ENCODE measurements around the gene PARD3B. TPM values are rescaled to one million over a fixed set of nuclear protein-coding genes. Genes with fewer than 3 reads are reported as not detected.

Gene PARD3B
- total RNA-seq, 2 experiments from 2014 or later, result 0.16 TPM; not detected in 1

DNA sequence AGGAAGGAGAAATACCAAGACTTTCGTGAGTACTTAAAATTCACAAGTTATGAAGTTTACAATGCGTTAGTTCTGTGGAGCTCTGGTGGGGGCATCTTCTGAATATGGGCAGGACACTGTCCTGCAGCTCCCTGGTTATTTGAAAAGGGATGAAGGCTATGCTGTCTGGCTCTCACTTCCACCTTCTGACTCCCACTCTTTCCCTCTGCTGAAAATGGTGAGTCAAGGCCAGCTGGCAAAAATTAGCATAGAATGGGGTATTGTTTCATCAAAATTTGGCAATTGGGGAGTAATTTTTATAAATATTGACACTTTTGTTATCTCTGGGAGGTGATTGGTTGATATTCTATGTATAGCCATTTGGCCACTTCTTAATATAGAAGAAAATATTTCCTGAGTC, 177.4 kb downstream of the PARD3B start:
- Mint-ChIP-seq H3K9me3 (ENCODE audit: low read depth) (no peaks in the 10 kb centered on the region), H3K27ac (no peak overlapping the region), H3K4me1 (no peaks in the 10 kb centered on the region), H3K36me3 (no peaks in the 10 kb centered on the region), H3K4me3 (no peak overlapping the region), H3K27me3 (no peaks in the 10 kb centered on the region)
- DNase-seq (no peak), ATAC-seq (no peak)
- CTCF ChIA-PET, result no interaction called here

DNA sequence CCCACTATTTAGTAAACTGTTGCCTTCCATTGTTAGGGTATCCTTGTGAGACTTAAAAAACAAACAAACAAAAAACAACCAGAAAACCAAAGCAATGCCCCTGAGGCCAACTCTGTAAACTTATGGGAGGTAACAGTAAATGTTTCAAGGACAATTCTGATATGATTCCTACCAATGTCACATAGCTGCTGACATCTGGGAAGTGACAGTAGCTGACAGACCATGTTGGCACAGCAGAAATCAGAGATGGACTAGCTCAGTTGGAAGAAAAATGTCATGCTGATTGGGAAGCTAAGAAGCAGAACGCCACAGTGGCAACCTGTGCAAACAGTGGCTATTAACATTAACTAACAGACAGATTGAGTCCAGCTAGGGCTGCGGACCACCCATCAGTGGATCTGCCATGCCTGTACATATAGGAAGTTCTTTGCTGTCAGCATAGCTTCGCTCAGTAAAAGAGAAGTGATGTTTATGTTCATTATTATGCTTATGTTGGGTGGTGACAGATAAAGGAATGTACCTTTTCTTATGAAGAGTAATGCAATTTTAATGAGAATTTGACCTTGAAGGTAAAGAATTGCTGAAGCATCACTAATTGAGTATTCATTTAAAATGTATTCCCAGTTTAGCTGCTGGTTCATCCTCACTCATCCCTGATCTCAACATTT, 180.6 kb downstream of the PARD3B start:
- no peak overlapping the region for H3K4me3 Mint-ChIP-seq
- CTCF ChIA-PET, result interaction anchor here (0.6 kb wide), 1 partner anchor 261 kb away, joined by 8 read pairs; no protein-coding TSS in a partner anchor
- DNase-seq, result no peak
- H3K36me3 Mint-ChIP-seq, result no peaks in the 10 kb centered on the region
- ATAC-seq, result no peak
- no peaks in the 10 kb centered on the region for H3K4me1 Mint-ChIP-seq
- no peak overlapping the region for H3K27ac Mint-ChIP-seq
- H3K27me3 Mint-ChIP-seq, result no peaks in the 10 kb centered on the region
- no peaks in the 10 kb centered on the region for H3K9me3 Mint-ChIP-seq (ENCODE audit: low read depth)

DNA sequence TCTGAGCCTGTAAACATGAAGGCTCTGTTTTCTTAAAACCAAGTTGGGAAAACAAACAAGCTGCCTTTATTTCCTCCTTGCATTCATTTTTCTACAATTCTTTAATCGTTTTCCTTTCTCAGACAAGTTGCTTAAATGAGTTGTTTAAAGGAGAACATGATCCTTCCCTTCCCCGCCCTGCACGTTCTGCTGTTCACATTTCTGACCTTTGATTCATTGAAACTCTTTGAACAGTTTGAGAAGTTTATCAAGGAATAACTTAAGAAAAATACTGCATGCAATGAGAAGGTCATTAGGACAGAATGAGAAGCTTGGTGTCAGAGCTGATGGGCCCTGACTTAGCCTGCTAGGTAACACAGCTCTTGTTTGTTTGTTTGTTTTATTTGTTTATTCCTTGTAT, 181.6 kb downstream of the PARD3B start:
- H3K9me3 Mint-ChIP-seq (ENCODE audit: low read depth), result no peaks in the 10 kb centered on the region
- H3K4me1 Mint-ChIP-seq, result no peaks in the 10 kb centered on the region
- H3K27ac Mint-ChIP-seq, result no peak overlapping the region
- no peaks in the 10 kb centered on the region for H3K27me3 Mint-ChIP-seq
- no peak overlapping the region for H3K4me3 Mint-ChIP-seq
- ATAC-seq (no peak), DNase-seq (no peak)
- CTCF ChIA-PET, result no interaction called here
- no peaks in the 10 kb centered on the region for H3K36me3 Mint-ChIP-seq

DNA sequence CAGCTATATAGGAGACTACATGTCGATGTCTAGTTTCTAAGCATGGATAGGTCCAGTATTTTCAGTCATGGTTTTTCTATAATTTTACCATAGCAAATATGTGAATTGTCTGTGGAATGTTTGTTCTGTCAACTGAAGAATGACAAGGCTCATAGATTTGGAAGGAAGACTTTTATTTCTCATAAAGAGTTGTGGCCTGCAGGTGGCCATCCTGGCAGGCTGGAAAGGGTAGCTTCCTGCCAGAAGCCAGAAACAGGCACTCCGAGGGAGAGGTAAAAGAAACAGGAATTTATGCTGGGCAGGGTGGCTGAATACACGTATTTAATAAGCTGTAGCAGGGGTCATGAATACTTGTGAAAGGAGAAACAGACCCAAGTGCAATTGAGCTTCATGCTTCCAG, 182.1 kb downstream of the PARD3B start:
- ATAC-seq (no peak), DNase-seq (no peak)
- Mint-ChIP-seq H3K4me1 (no peaks in the 10 kb centered on the region), H3K27me3 (no peaks in the 10 kb centered on the region), H3K27ac (no peak overlapping the region), H3K36me3 (no peaks in the 10 kb centered on the region), H3K4me3 (no peak overlapping the region), H3K9me3 (ENCODE audit: low read depth) (no peaks in the 10 kb centered on the region)
- CTCF ChIA-PET, result no interaction called here

DNA sequence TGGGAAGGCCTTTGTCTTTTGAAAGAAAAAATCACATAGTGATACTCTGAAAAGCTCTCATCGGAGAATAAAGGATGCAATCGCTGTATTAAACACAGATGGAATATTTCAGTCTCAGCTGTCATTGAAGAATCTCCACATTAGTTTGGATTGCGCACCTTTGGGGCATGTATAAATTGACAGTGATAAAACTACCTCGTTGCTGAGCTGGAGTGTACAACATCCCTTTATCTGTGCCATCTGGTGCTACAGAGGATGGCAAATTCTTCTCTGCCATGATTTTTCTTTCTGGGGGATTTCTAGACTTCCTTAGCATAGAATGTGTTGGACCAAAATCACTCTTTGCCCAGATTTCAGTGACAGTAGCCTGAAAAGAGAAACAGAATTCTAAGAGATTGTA, 185.3 kb downstream of the PARD3B start:
- H3K27ac Mint-ChIP-seq, result no peak overlapping the region
- H3K36me3 Mint-ChIP-seq, result no peaks in the 10 kb centered on the region
- H3K9me3 Mint-ChIP-seq (ENCODE audit: low read depth), result no peaks in the 10 kb centered on the region
- no peak for ATAC-seq
- no peaks in the 10 kb centered on the region for H3K27me3 Mint-ChIP-seq
- CTCF ChIA-PET, result no interaction called here
- no peaks in the 10 kb centered on the region for H3K4me1 Mint-ChIP-seq
- no peak for DNase-seq
- no peak overlapping the region for H3K4me3 Mint-ChIP-seq

DNA sequence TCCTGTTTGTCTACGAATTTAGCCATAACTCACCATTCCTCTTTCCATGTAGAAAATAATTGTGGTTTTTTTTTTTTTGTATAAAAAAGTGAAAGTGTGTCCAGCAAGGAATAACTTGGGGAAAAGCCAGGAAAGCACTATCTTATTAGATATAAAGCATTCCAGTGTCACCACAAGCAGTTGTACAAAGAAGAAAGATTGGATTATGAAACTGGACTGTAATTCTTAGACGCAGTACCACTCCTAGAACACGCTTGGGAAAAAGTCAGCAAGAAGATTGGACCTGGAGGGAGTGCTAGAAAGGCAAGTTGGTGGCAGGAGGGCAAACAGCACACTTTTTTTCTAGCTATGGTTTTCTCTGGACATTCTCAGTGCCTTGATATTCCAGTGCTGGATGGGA, 186.7 kb downstream of the PARD3B start:
- H3K36me3 Mint-ChIP-seq, result no peaks in the 10 kb centered on the region
- no peak overlapping the region for H3K4me3 Mint-ChIP-seq
- no peaks in the 10 kb centered on the region for H3K27me3 Mint-ChIP-seq
- CTCF ChIA-PET, result no interaction called here
- H3K4me1 Mint-ChIP-seq, result no peaks in the 10 kb centered on the region
- DNase-seq, result no peak
- no peak overlapping the region for H3K27ac Mint-ChIP-seq
- no peaks in the 10 kb centered on the region for H3K9me3 Mint-ChIP-seq (ENCODE audit: low read depth)
- ATAC-seq, result no peak

- no peak for DNase-seq
- ATAC-seq, result no peak
- H3K9me3 Mint-ChIP-seq (ENCODE audit: low read depth), result no peaks in the 10 kb centered on the region
- H3K4me3 Mint-ChIP-seq, result no peak overlapping the region
- H3K27me3 Mint-ChIP-seq, result no peaks in the 10 kb centered on the region
- CTCF ChIA-PET, result no interaction called here
- no peak overlapping the region for H3K27ac Mint-ChIP-seq
- no peaks in the 10 kb centered on the region for H3K36me3 Mint-ChIP-seq
- H3K4me1 Mint-ChIP-seq, result no peaks in the 10 kb centered on the region
Observed at GRCh38 chr2:204737296-204737695, 192.0 kb downstream of the PARD3B start.

DNA sequence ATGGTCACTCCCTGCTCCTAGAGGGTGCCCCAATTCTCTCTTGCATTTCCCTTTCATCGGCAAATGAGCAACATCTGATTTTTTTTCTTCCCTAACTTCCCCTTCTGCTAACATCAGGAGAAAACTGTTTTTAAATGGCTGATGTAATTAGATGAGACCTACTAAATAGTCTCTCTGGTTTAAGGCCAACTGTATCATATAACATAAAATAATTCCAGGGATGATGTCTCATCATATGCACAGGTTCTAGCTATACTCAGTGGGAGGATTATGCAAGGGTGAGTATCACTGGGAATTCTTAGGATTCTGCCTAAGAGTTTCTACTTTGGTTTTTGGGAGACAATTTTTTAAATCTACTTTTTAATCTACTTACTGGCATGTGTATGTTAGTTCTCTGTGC, 193.4 kb downstream of the PARD3B start:
- DNase-seq, result no peak
- Mint-ChIP-seq H3K4me1 (no peaks in the 10 kb centered on the region), H3K36me3 (no peaks in the 10 kb centered on the region), H3K27me3 (no peaks in the 10 kb centered on the region), H3K4me3 (no peak overlapping the region), H3K27ac (no peak overlapping the region), H3K9me3 (ENCODE audit: low read depth) (no peaks in the 10 kb centered on the region)
- CTCF ChIA-PET, result no interaction called here
- no peak for ATAC-seq

GRCh38 chr2:204743393-204743960, 198.2 kb downstream of the PARD3B start:
- no peak for ATAC-seq
- Mint-ChIP-seq H3K4me1 (no peaks in the 10 kb centered on the region), H3K4me3 (no peak overlapping the region), H3K27ac (no peak overlapping the region), H3K36me3 (no peaks in the 10 kb centered on the region), H3K27me3 (no peaks in the 10 kb centered on the region), H3K9me3 (ENCODE audit: low read depth) (no peaks in the 10 kb centered on the region)
- CTCF ChIA-PET, result no interaction called here
- DNase-seq, result no peak

- Mint-ChIP-seq H3K27ac (no peak overlapping the region), H3K36me3 (no peaks in the 10 kb centered on the region), H3K9me3 (ENCODE audit: low read depth) (no peaks in the 10 kb centered on the region), H3K4me1 (no peaks in the 10 kb centered on the region), H3K27me3 (no peaks in the 10 kb centered on the region), H3K4me3 (no peak overlapping the region)
- no peak for ATAC-seq
- CTCF ChIA-PET, result no interaction called here
- no peak for DNase-seq
Observed at GRCh38 chr2:204744506-204744905, 199.2 kb downstream of the PARD3B start.

DNA sequence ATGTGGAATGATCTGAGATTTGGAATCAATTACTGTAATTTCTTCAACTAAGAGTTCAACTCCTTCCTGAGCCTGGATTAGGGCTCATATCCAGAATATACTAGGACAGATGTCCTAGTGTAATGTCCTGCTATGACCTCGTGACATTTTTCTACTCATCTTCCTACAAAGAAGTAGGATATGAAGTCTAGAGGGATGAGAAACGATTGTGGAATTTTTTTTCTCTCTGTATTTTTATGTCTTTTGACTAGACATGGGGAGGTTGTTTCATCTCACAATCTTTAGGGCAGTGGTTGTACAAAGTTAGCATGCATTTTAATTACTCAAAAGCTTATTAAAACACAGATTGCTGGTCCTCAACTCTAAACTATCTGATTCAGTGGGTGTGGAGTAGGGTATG, 203.0 kb downstream of the PARD3B start:
- CTCF ChIA-PET, result no interaction called here
- H3K4me3 Mint-ChIP-seq, result no peak overlapping the region
- no peaks in the 10 kb centered on the region for H3K36me3 Mint-ChIP-seq
- no peaks in the 10 kb centered on the region for H3K4me1 Mint-ChIP-seq
- no peak overlapping the region for H3K27ac Mint-ChIP-seq
- ATAC-seq (no peak), DNase-seq (no peak)
- no peaks in the 10 kb centered on the region for H3K27me3 Mint-ChIP-seq
- H3K9me3 Mint-ChIP-seq (ENCODE audit: low read depth), result no peaks in the 10 kb centered on the region

- Mint-ChIP-seq H3K36me3 (no peaks in the 10 kb centered on the region), H3K9me3 (ENCODE audit: low read depth) (no peaks in the 10 kb centered on the region), H3K4me3 (no peak overlapping the region), H3K27me3 (no peaks in the 10 kb centered on the region), H3K27ac (no peak overlapping the region), H3K4me1 (no peaks in the 10 kb centered on the region)
- no peak for ATAC-seq
- CTCF ChIA-PET, result no interaction called here
- no peak for DNase-seq
Observed at GRCh38 chr2:204749319-204749718, 204.0 kb downstream of the PARD3B start.

DNA sequence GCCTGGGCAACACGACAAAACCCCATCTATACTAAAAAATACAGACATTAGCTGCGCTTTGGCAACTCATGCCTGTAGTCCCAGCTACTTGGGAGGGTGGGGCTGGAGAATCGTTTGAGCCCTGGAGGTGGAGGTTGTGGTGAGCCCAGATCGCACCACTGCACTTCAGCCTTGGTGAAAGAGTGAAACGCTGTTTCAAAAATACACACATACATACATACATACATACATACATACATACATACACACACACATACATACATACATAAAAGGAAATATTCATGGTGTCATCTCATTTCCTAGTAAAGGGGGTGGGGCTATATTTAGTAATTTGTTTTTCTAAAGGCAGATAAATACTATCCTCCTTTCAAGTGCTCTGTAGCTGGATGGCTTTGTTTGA, 205.1 kb downstream of the PARD3B start:
- Mint-ChIP-seq H3K36me3 (no peaks in the 10 kb centered on the region), H3K27ac (no peak overlapping the region), H3K9me3 (ENCODE audit: low read depth) (no peaks in the 10 kb centered on the region), H3K4me1 (no peaks in the 10 kb centered on the region), H3K27me3 (no peaks in the 10 kb centered on the region), H3K4me3 (no peak overlapping the region)
- CTCF ChIA-PET, result no interaction called here
- DNase-seq (no peak), ATAC-seq (no peak)

- CTCF ChIA-PET, result no interaction called here
- Mint-ChIP-seq H3K36me3 (no peaks in the 10 kb centered on the region), H3K9me3 (ENCODE audit: low read depth) (no peaks in the 10 kb centered on the region), H3K27me3 (no peaks in the 10 kb centered on the region), H3K4me1 (no peaks in the 10 kb centered on the region), H3K4me3 (no peak overlapping the region), H3K27ac (no peak overlapping the region)
- DNase-seq, result no peak
- ATAC-seq, result no peak
Observed at GRCh38 chr2:204751472-204751871, 206.2 kb downstream of the PARD3B start.

DNA sequence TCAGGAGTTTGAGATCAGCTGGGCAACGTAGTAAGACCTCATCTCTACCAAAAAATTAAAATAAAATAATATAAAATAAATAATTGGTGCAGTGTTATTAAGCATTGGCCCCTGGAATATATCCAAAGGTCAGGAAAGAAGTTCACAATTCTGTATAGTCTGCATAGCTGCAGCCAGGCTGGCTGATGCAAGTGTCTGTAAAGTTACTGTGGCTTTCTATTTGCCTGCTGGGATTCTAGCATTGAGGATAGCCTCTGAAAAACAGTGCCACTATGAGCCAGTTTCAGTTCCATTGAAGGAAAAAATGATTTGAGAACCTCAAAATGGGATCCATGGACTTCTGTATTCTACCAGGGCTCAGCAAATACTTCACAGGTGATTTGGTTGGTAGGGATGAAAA, 208.6 kb downstream of the PARD3B start:
- H3K36me3 Mint-ChIP-seq, result no peaks in the 10 kb centered on the region
- CTCF ChIA-PET, result interaction anchor here (0.6 kb wide), 1 partner anchor 21 kb away, joined by 3 read pairs; no protein-coding TSS in a partner anchor
- H3K27me3 Mint-ChIP-seq, result no peaks in the 10 kb centered on the region
- DNase-seq (no peak), ATAC-seq (no peak)
- no peaks in the 10 kb centered on the region for H3K4me1 Mint-ChIP-seq
- no peak overlapping the region for H3K4me3 Mint-ChIP-seq
- H3K27ac Mint-ChIP-seq, result no peak overlapping the region
- no peaks in the 10 kb centered on the region for H3K9me3 Mint-ChIP-seq (ENCODE audit: low read depth)
